HG03565 (cell line): ENCODE results near the gene SLC35G1.

Experiments used
- ATAC-seq: cut with Tn5 transposase; IDR thresholded peaks from one replicate; pipeline ENCODE4 v1.9.1; 2021; ENCODE audit warnings: mild to moderate bottlenecking, moderate library complexity; ENCODE audit not compliant: unreplicated experiment

Gene SLC35G1

GRCh38 chr10:93947524-93947923 lies 53.7 kb downstream of the SLC35G1 start:
- ATAC-seq: no peak

GRCh38 chr10:93951905-93952304 lies 58.1 kb downstream of the SLC35G1 start:
- no peak for ATAC-seq
